ENCODE data around the gene AOAH.

AOAH gene

DNA sequence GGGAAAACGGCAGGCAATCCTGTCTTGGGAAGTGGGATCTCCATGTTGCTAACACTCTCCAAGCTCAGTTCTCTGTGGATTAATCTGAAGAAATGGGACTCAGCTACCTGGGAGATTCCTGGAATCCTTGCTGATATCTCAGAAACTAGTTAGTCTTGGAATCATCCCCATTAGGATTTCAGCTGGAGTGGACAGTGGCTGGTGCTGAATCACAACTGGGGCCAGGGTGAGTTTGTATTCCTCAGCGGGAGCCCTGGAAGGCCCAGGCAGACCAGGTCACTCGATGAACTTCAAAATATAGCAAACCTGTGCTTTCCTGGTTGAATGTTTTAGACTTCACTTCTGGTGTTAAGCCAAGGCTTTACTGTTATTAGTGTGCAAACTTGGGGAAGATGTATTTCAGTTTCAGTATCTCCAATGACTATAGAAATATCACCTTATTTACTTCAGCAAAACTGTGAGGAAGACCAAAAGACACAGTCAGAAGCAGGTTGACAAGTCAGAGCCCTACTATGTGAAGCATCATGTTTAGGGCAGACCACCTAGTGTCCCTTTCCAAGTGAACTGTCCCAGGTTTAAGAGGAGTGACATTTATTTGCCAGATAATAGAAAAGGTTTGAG, 126.1 kb downstream of the AOAH start:
- no peak for DNase-seq (ENCODE audit: low read depth)
- H3K4me3 ChIP-seq (ENCODE audit: control insufficient read depth, low read depth, low read length), result no peak overlapping the region
- TF ChIP-seq, protein P1, sequence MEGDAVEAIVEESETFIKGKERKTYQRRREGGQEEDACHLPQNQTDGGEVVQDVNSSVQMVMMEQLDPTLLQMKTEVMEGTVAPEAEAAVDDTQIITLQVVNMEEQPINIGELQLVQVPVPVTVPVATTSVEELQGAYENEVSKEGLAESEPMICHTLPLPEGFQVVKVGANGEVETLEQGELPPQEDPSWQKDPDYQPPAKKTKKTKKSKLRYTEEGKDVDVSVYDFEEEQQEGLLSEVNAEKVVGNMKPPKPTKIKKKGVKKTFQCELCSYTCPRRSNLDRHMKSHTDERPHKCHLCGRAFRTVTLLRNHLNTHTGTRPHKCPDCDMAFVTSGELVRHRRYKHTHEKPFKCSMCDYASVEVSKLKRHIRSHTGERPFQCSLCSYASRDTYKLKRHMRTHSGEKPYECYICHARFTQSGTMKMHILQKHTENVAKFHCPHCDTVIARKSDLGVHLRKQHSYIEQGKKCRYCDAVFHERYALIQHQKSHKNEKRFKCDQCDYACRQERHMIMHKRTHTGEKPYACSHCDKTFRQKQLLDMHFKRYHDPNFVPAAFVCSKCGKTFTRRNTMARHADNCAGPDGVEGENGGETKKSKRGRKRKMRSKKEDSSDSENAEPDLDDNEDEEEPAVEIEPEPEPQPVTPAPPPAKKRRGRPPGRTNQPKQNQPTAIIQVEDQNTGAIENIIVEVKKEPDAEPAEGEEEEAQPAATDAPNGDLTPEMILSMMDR (conservative IDR thresholded peaks at IDR 0.05; ENCODE audit: control insufficient read depth, insufficient read depth, low read depth, low read length), result no peak

DNA sequence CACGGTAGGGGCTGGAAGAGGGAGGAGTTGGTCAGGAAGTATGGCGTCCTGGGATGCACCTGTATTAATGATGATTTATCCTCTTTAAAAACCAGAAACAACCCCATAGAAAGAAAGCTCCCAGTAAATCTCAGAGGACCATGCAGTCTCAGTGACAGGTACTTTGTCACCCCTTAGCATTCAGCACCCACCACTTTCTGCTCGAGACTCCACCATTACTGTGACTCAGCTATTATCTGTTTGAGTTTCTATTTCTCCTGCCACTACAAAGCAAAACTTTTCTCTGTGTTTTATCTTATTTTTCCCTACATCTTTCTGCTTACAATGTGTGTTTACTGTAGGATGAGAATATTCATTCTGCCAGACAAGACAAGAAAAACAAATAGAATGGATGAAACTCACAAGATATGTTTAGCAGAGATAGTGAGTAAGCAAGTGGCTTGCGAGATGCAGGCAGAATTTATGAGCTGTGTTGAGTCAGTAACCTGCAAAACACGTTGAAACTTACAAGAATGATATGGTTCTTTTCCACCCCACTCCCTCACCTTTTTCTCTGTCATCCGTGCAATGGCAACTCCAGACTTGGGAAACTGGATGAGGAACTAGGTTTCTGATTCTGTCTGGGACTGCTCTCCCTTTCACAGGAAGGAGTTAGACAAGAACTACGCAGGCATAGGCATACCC, 127.1 kb downstream of the AOAH start:
- TF ChIP-seq, protein P1 (conservative IDR thresholded peaks at IDR 0.05; ENCODE audit: control insufficient read depth, insufficient read depth, low read depth, low read length), result no peak
- no peak overlapping the region for H3K4me3 ChIP-seq (ENCODE audit: control insufficient read depth, low read depth, low read length)
- no peak for DNase-seq (ENCODE audit: low read depth)

DNA sequence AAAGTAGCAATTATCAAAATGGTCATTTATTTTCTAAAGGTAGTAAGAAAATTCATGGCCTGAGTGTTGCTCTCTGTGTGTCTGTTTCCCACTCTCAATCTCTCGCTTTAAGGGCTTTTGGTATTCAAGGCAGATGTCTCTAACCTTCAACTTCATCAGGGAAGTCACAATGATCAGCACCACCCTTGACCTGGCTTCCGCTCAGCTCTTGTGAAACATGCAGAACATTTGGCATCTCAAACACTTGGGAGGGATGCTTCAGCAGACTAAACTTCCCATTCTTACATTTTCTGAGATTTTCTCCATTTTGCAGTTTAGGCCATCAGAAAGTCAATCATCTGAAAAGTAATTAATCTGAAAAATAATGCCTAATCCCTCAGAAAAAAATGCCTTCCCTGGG, 129.8 kb downstream of the AOAH start:
- DNase-seq (ENCODE audit: low read depth), result no peak
- TF ChIP-seq, protein P1 (conservative IDR thresholded peaks at IDR 0.05; ENCODE audit: control insufficient read depth, insufficient read depth, low read depth, low read length), result no peak
- H3K4me3 ChIP-seq (ENCODE audit: control insufficient read depth, low read depth, low read length), result no peak overlapping the region

DNA sequence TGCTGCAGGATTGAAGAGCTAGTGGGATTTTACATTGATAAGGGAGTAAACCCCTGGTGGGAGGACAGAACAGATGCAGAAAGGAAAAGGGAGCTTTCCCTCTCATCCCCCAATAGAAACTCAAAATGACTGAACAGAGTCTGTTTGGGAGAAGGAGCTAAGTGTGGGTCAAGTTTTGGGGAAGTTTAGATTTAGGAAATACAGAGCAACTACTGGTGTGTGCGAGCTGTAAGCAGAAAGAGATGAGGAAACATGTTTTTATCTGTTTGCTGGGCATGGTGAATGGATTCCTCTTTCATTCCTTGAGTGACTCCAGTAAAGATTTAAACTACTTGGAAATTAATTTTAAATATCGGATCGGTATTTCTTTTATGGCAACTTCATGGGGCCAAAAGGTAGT, 132.7 kb downstream of the AOAH start:
- H3K4me3 ChIP-seq (ENCODE audit: control insufficient read depth, low read depth, low read length), result no peak overlapping the region

DNA sequence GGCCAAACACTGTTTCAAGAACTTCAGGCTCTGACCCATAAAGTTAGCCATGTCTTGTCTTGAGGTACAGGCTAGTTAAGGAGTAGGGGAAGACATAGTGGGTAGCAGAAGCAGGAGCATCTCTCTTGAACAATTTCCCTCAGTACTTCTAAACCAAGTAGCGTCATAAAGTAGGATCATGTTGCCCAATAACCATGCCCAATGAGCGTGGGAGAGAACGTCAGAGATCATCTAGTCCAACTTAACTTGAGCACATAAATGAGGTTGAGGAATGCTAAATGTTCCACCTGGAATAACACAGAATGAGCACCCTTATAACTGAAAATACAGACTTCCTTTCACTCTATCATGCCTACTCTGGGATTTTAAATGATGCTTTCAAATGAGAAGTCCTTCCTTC, 134.9 kb downstream of the AOAH start:
- H3K4me3 ChIP-seq (ENCODE audit: control insufficient read depth, low read depth, low read length), result no peak overlapping the region
- TF ChIP-seq, protein P1 (conservative IDR thresholded peaks at IDR 0.05; ENCODE audit: control insufficient read depth, insufficient read depth, low read depth, low read length), result no peak
- no peak for DNase-seq (ENCODE audit: low read depth)

More for the DNA sequence above, 132.7 kb downstream of the AOAH start:
- DNase-seq (ENCODE audit: low read depth), result no peak
- TF ChIP-seq, protein P1 (conservative IDR thresholded peaks at IDR 0.05; ENCODE audit: control insufficient read depth, insufficient read depth, low read depth, low read length), result no peak

DNA sequence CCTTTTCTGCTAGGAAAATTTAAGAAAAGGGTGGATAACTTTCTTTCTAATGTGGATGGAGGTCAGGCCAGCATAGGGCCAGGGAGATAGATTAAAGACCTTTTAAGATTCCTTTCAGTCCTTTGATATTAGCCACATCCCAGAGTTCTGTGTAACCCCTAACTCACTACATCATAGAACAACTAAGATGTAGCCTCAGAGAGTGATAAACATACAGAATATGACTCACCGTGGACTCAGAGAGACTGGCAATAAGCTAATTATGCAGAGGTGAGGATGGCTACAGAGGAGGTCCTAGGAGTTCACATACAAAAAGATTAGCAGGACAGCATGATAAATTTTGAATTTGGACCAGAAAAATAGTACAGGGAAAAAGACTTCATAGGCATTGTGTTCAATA, 141.0 kb downstream of the AOAH start:
- peak; percentile 61 for DNase-seq (ENCODE audit: low read depth)
- H3K4me3 ChIP-seq (ENCODE audit: control insufficient read depth, low read depth, low read length), result no peak overlapping the region
- TF ChIP-seq, protein P1 (conservative IDR thresholded peaks at IDR 0.05; ENCODE audit: control insufficient read depth, insufficient read depth, low read depth, low read length), result no peak

Measured in fibroblast of mammary gland (primary cell).